HG03571 (cell line): Measurements from ENCODE around the gene TIE1.

Experiments
- ATAC-seq: cut with Tn5 transposase; IDR thresholded peaks from one replicate; pipeline ENCODE4 v1.9.1; 2021; ENCODE audit not compliant: unreplicated experiment

TIE1 gene

GRCh38 chr1:43334453-43335205 is 33.8 kb downstream of the TIE1 start:
- ATAC-seq, result no peak

GRCh38 chr1:43337588-43337987 is 36.8 kb downstream of the TIE1 start, which contains the start of gene MPL:
Gene MPL (plus strand): TSS chr1:43337818. CDS start chr1:43337849, 31 bp downstream.
- ATAC-seq, result no peak

- no peak for ATAC-seq
Observed at GRCh38 chr1:43338001-43338400, 37.2 kb downstream of the TIE1 start.

- ATAC-seq, result no peak
Observed at GRCh38 chr1:43339584-43340232, 38.9 kb downstream of the TIE1 start.

GRCh38 chr1:43340559-43340958 is 39.8 kb downstream of the TIE1 start:
- no peak for ATAC-seq

GRCh38 chr1:43344267-43344850 is 43.6 kb downstream of the TIE1 start:
- no peak for ATAC-seq

- no peak for ATAC-seq
Observed at GRCh38 chr1:43345120-43345519, 44.3 kb downstream of the TIE1 start.

- no peak for ATAC-seq
Observed at GRCh38 chr1:43346636-43347035, 45.9 kb downstream of the TIE1 start.

- ATAC-seq, result no peak
Observed at GRCh38 chr1:43348343-43348808, 47.6 kb downstream of the TIE1 start.

GRCh38 chr1:43348809-43349593 is 48.2 kb downstream of the TIE1 start:
- ATAC-seq, result no peak

GRCh38 chr1:43349594-43350306 is 49.0 kb downstream of the TIE1 start:
- no peak for ATAC-seq

- no peak for ATAC-seq
Observed at GRCh38 chr1:43350976-43351375, 50.2 kb downstream of the TIE1 start.

- ATAC-seq, result no peak
Observed at GRCh38 chr1:43351421-43352350, 50.9 kb downstream of the TIE1 start.

GRCh38 chr1:43352351-43352705 is 51.5 kb downstream of the TIE1 start:
- ATAC-seq, result no peak

- no peak for ATAC-seq
Observed at GRCh38 chr1:43352881-43353280, 52.1 kb downstream of the TIE1 start.

- no peak for ATAC-seq
Observed at GRCh38 chr1:43354471-43354870, 53.7 kb downstream of the TIE1 start.

GRCh38 chr1:43354936-43355335 is 54.2 kb downstream of the TIE1 start:
- no peak for ATAC-seq

GRCh38 chr1:43357251-43357650 is 56.5 kb downstream of the TIE1 start:
- no peak for ATAC-seq

GRCh38 chr1:43358121-43358745 is 57.5 kb downstream of the TIE1 start:
- no peak for ATAC-seq
